Measurements from ENCODE around the gene LPP. TPM values are rescaled to one million over a fixed set of nuclear protein-coding genes. Genes with fewer than 3 reads are reported as not detected.

Gene LPP
- total RNA-seq, 1 experiment from 2014 or later: 120 TPM

- no TSS peak for BruUV-seq (replicated peaks)
- H3K4me1 ChIP-seq: peaks cover 3% of the 10 kb centered on the region
- H3K9me3 Mint-ChIP-seq (ENCODE audit: unreplicated experiment): peaks cover 9% of the 10 kb centered on the region
- no peaks in the 10 kb centered on the region for H3K27me3 ChIP-seq (replicated peaks; ENCODE audit: control insufficient read depth, insufficient read depth, low read length)
- CTCF ChIA-PET: no interaction called here
- no peaks in the 10 kb centered on the region for H3K27me3 Mint-ChIP-seq (ENCODE audit: insufficient read depth, unreplicated experiment)
- no peak overlapping the region for H3K4me3 ChIP-seq (ENCODE audit: low read depth, low read length)
- H3K27ac Mint-ChIP-seq (ENCODE audit: unreplicated experiment): no peak overlapping the region
- intact Hi-C loops (cut with micrococcal nuclease; ENCODE audit: unreplicated experiment): no loop called here
- no peaks in the 10 kb centered on the region; the same call in 1 of the 2 replicates for H3K36me3 ChIP-seq (ENCODE audit: control insufficient read depth, insufficient read depth, low read length)
- DNase-seq: no peak
- POLR2A ChIA-PET: no interaction called here
- H3K4me1 Mint-ChIP-seq (ENCODE audit: low read depth, unreplicated experiment): peaks cover 6% of the 10 kb centered on the region
- H3K36me3 Mint-ChIP-seq (ENCODE audit: insufficient read depth, unreplicated experiment): peaks cover 32% of the 10 kb centered on the region
- no peaks in the 10 kb centered on the region for H3K9me3 ChIP-seq
- no peak overlapping the region for H3K4me3 Mint-ChIP-seq (ENCODE audit: unreplicated experiment)
- TF ChIP-seq CTCF (IDR thresholded peaks at IDR 0.05; ENCODE audit: insufficient read depth in 1 of 2, low read depth in 1 of 2, low read length in 1 of 2, severe bottlenecking in 1 of 2, unreplicated experiment in 1 of 2): no peak
These were observed 722.4 kb downstream of the LPP start for GRCh38 chr3:188876370-188876769.

GRCh38 chr3:188877381-188877780 lies 723.4 kb downstream of the LPP start:
- H3K4me3 Mint-ChIP-seq (ENCODE audit: unreplicated experiment): no peak overlapping the region
- peaks cover 14% of the 10 kb centered on the region for H3K4me1 Mint-ChIP-seq (ENCODE audit: low read depth, unreplicated experiment)
- H3K9me3 Mint-ChIP-seq (ENCODE audit: unreplicated experiment): peaks cover 9% of the 10 kb centered on the region
- H3K4me1 ChIP-seq: peaks cover 13% of the 10 kb centered on the region
- H3K27me3 Mint-ChIP-seq (ENCODE audit: insufficient read depth, unreplicated experiment): no peaks in the 10 kb centered on the region
- ChIA-PET CTCF (no interaction called here), POLR2A (no interaction called here)
- no peaks in the 10 kb centered on the region for H3K9me3 ChIP-seq
- no peaks in the 10 kb centered on the region for H3K27me3 ChIP-seq (replicated peaks; ENCODE audit: control insufficient read depth, insufficient read depth, low read length)
- no peak for DNase-seq
- no peak overlapping the region for H3K27ac Mint-ChIP-seq (ENCODE audit: unreplicated experiment)
- no peaks in the 10 kb centered on the region; the same call in 1 of the 2 replicates for H3K36me3 ChIP-seq (ENCODE audit: control insufficient read depth, insufficient read depth, low read length)
- intact Hi-C loops (cut with micrococcal nuclease; ENCODE audit: unreplicated experiment): no loop called here
- no TSS peak for BruUV-seq (replicated peaks)
- peaks cover 37% of the 10 kb centered on the region for H3K36me3 Mint-ChIP-seq (ENCODE audit: insufficient read depth, unreplicated experiment)
- H3K4me3 ChIP-seq (ENCODE audit: low read depth, low read length): no peak overlapping the region
- TF ChIP-seq CTCF (IDR thresholded peaks at IDR 0.05; ENCODE audit: insufficient read depth in 1 of 2, low read depth in 1 of 2, low read length in 1 of 2, severe bottlenecking in 1 of 2, unreplicated experiment in 1 of 2): no peak

- no peaks in the 10 kb centered on the region; the same call in 1 of the 2 replicates for H3K36me3 ChIP-seq (ENCODE audit: control insufficient read depth, insufficient read depth, low read length)
- H3K27ac Mint-ChIP-seq (ENCODE audit: unreplicated experiment): no peak overlapping the region
- no peak for DNase-seq
These were observed 724.1 kb downstream of the LPP start for GRCh38 chr3:188878076-188878475.

More at GRCh38 chr3:188878076-188878475, 724.1 kb downstream of the LPP start:
- H3K4me3 Mint-ChIP-seq (ENCODE audit: unreplicated experiment): no peak overlapping the region
- ChIA-PET POLR2A (no interaction called here), CTCF (no interaction called here)
- no peaks in the 10 kb centered on the region for H3K27me3 Mint-ChIP-seq (ENCODE audit: insufficient read depth, unreplicated experiment)
- Histone ChIP-seq H3K4me1 (peaks cover 14% of the 10 kb centered on the region), H3K27me3 (replicated peaks; ENCODE audit: control insufficient read depth, insufficient read depth, low read length) (no peaks in the 10 kb centered on the region), H3K4me3 (ENCODE audit: low read depth, low read length) (no peak overlapping the region), H3K9me3 (no peaks in the 10 kb centered on the region)
- peaks cover 14% of the 10 kb centered on the region for H3K4me1 Mint-ChIP-seq (ENCODE audit: low read depth, unreplicated experiment)
- H3K36me3 Mint-ChIP-seq (ENCODE audit: insufficient read depth, unreplicated experiment): peaks cover 40% of the 10 kb centered on the region
- no TSS peak for BruUV-seq (replicated peaks)
- H3K9me3 Mint-ChIP-seq (ENCODE audit: unreplicated experiment): peaks cover 9% of the 10 kb centered on the region
- intact Hi-C loops (cut with micrococcal nuclease; ENCODE audit: unreplicated experiment): no loop called here
- no peak for TF ChIP-seq CTCF (IDR thresholded peaks at IDR 0.05; ENCODE audit: insufficient read depth in 1 of 2, low read depth in 1 of 2, low read length in 1 of 2, severe bottlenecking in 1 of 2, unreplicated experiment in 1 of 2)

Measured in Caco-2 (cell line).